Right lung (tissue), 10 donors: ENCODE data around the gene P3H2. TPM values are rescaled to one million over a fixed set of nuclear protein-coding genes. Genes with fewer than 3 reads are reported as not detected.
"Not testable (repeated sequence)": the region's sequence is repeated elsewhere in the genome, so short reads cannot be mapped to it uniquely, and the experiment has no call there.

Experiments used
- DNase-seq, 2 donors: peaks; one replicate each; pipeline ENCODE4 v3.0.0-alpha.2; 2013
- long read RNA-seq, 8 donors: transcript quantifications; one replicate each; lab custom pipeline, GENCODE V29; 2026
- polyA plus RNA-seq, 5 donors: library from polyadenylated mRNA; unstranded; fragments of 120-200 nt; gene quantifications; one replicate each; pipeline versions ENCODE4 v1.2.1 to v1.2.3, GENCODE V29; 2013; ENCODE audit warnings: inconsistent platforms in 1 of 5, low replicate concordance in 1 of 5; ENCODE audit not compliant: insufficient read length in 5 of 5, insufficient read depth in 1 of 5

Gene P3H2, protein sequence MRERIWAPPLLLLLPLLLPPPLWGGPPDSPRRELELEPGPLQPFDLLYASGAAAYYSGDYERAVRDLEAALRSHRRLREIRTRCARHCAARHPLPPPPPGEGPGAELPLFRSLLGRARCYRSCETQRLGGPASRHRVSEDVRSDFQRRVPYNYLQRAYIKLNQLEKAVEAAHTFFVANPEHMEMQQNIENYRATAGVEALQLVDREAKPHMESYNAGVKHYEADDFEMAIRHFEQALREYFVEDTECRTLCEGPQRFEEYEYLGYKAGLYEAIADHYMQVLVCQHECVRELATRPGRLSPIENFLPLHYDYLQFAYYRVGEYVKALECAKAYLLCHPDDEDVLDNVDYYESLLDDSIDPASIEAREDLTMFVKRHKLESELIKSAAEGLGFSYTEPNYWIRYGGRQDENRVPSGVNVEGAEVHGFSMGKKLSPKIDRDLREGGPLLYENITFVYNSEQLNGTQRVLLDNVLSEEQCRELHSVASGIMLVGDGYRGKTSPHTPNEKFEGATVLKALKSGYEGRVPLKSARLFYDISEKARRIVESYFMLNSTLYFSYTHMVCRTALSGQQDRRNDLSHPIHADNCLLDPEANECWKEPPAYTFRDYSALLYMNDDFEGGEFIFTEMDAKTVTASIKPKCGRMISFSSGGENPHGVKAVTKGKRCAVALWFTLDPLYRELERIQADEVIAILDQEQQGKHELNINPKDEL
- 10 to 100 TPM; 31.0 to 44.1 (median 37.7) TPM for polyA plus RNA-seq
- long read RNA-seq, donor 1, transcript P3H2-201 (15 exons, 3,509 nt): major isoform, 22 of 25 reads
- long read RNA-seq, donor 1, partial matches to known transcripts: 0 of 25 reads
- long read RNA-seq, donor 1, other reads (novel, unspliced or antisense): 0 of 25 reads
- long read RNA-seq, donor 2, transcript P3H2-201 (15 exons, 3,509 nt): major isoform, 5 of 5 reads
- long read RNA-seq, donor 2, partial matches to known transcripts: 0 of 5 reads
- long read RNA-seq, donor 2, other reads (novel, unspliced or antisense): 0 of 5 reads
- long read RNA-seq, donor 3, transcript P3H2-201 (15 exons, 3,509 nt): major isoform, 7 of 9 reads
- long read RNA-seq, donor 3, partial matches to known transcripts: 0 of 9 reads
- long read RNA-seq, donor 3, other reads (novel, unspliced or antisense): 0 of 9 reads
- long read RNA-seq, donor 4, partial matches to known transcripts: 0 of 6 reads
- long read RNA-seq, donor 4, other reads (novel, unspliced or antisense): 0 of 6 reads
- long read RNA-seq, donor 5, transcript P3H2-201 (15 exons, 3,509 nt): major isoform, 7 of 8 reads
- long read RNA-seq, donor 5, partial matches to known transcripts: 0 of 8 reads
- long read RNA-seq, donor 5, other reads (novel, unspliced or antisense): 0 of 8 reads
- long read RNA-seq, donor 6, transcript P3H2-201 (15 exons, 3,509 nt): major isoform, 5 of 5 reads
- long read RNA-seq, donor 6, partial matches to known transcripts: 0 of 5 reads
- long read RNA-seq, donor 6, other reads (novel, unspliced or antisense): 0 of 5 reads
- long read RNA-seq, donor 7, transcript P3H2-201 (15 exons, 3,509 nt): major isoform, 5 of 5 reads
- long read RNA-seq, donor 7, partial matches to known transcripts: 0 of 5 reads
- long read RNA-seq, donor 7, other reads (novel, unspliced or antisense): 0 of 5 reads
- long read RNA-seq, donor 8, partial matches to known transcripts: 0 of 2 reads
- long read RNA-seq, donor 8, other reads (novel, unspliced or antisense): 0 of 2 reads

DNA sequence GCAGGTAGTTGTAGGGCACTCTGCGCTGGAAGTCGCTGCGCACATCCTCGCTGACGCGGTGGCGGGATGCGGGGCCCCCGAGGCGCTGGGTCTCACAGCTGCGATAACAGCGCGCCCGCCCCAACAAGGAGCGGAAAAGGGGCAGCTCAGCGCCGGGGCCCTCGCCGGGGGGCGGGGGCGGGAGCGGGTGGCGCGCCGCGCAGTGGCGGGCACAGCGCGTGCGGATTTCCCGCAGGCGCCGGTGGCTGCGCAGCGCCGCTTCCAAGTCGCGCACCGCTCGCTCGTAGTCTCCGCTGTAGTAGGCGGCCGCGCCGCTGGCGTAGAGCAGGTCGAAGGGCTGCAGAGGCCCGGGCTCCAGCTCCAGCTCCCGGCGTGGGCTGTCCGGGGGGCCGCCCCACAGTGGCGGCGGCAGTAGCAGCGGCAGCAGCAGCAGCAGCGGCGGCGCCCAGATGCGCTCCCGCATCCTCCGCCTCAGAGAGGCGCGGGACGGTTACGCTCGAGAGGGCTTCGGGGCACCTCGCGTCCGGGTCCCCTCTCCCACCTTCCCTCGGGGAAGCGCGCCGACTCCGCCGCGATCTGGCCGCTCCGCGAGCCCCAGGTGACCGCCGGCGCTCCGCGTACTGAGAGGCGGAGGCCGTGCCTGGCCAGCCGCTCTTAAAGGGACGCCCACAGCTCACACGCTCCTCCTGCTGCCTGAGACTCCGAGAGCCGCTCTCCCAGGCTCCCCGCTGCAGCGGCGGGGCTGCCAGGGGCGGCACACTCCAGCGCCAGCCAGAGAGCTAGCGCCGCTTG is at the start of gene P3H2:
Gene P3H2 (minus strand): TSS at position 629 of the 792 bp plus-strand sequence. CDS start 166 bp downstream, at position 463.
- DNase-seq: peak; percentile 81 to 85

GRCh38 chr3:190169877-190170276 is 49.2 kb upstream of the P3H2 start:
- no peak for DNase-seq

DNA sequence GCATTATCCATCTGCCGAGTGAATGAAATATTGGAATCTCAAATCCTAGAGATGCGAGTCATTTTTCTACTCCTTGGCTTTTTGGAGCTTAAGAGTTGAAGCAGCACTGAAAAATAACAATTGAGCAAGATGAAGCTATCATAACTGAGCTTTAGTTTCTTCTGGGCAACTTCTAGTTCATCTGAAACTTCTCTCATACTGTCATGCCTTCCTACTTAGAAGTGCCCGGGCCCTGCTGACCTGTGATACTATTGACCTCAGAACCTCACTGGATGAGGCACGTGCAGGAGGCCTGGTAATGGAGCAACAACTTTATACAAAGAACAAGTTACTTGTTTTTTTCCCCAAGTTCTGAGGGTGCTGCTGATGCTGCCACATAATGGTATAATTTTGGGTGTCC is 48.5 kb upstream of the P3H2 start:
- DNase-seq: no peak

GRCh38 chr3:190167936-190168680 is 47.4 kb upstream of the P3H2 start:
- DNase-seq: no peak

GRCh38 chr3:190166948-190167347 is 46.3 kb upstream of the P3H2 start:
- no peak for DNase-seq

GRCh38 chr3:190165253-190165652 is 44.6 kb upstream of the P3H2 start:
- no peak for DNase-seq

DNA sequence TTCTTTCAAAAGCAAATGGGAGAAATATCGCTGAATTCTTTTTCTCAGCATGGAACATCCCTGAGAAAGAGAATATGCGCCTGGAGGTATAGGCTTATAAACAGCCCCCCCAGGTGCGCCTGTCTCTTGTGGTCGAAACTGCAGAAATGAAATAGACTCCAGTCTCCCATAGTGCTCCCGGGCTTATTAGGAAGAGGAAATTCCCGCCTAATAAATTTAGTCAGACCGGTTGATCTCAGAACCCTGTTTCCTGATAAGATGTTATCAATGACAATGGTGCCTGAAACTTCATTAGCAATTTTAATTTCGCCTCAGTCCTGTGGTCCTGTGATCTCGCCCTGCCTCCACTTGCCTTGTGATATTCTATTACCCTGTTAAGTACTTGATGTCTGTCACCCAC is 41.3 kb upstream of the P3H2 start:
- not testable (repeated sequence) for DNase-seq

- no peak for DNase-seq
These were observed 39.3 kb upstream of the P3H2 start for GRCh38 chr3:190159902-190160435.

DNA sequence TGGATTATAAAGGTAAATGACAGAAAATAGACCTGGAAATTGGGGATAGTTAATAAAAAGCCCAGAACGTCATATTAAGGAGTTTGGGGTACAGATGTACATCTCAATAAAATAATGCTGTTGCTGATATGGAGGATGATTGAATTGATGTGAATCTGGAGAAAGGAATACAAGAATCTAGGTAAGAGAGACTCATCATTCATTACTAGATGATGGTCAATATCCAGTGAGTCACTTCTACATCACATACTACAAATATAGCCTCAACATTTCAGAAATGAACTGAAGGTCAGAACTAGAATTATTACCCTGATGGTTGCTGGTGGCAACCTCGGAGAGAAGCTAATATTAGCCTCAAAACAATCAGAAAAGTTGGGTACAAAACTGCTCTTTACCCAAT is 37.6 kb upstream of the P3H2 start:
- no peak for DNase-seq

GRCh38 chr3:190155752-190156151 is 35.1 kb upstream of the P3H2 start:
- DNase-seq: no peak

- no peak for DNase-seq
These were observed 30.0 kb upstream of the P3H2 start for GRCh38 chr3:190150681-190151080.

DNA sequence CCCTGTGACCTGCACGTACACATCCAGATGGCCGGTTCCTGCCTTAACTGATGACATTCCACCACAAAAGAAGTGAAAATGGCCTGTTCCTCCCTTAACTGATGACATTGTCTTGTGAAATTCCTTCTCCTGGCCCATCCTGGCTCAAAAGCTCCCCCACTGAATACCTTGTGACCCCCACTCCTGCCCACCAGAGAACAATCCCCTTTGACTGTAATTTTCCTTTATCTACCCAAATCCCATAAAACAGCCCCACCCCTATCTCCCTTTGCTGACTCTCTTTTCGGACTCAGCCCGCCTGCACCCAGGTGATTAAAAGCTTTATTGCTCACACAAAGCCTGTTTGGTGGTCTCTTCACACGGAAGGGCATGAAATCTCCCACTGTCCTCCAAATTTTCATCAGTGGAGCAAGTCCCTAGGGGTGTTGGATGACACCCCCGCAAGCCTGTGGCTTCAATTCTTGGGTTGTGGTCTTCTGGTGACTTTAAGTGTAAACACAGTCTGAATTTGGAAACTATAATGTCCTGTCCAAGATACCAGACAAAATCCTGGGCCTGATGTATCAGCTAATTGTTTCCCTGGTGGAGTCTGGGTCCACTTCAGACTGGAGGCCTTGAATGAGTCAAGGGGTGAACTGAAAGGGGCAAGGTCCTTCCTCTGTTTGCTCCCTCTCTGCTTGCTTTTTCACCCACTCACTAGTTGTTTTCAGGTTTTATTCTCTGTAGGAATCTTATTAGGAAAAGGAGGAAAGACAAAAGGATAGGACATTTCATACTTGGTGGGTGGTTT is 29.3 kb upstream of the P3H2 start:
- not testable (repeated sequence) for DNase-seq

DNA sequence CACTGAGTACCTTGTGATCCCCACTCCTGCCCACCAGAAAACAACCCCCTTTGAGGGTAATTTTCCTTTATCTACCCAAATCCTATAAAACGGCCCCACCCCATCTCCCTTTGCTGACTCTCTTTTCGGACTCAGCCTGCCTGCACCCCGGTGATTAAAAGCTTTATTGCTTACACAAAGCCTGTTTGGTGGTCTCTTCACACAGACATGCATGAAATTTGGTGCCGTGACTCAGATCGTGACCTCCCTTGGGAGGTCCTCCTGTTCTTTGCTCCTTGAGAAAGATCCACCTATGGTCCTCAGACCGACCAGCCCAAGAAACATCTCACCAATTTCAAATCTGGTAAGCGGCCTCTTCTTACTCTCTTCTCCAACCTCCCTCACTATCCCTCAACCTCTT is 24.1 kb upstream of the P3H2 start:
- not testable (repeated sequence) for DNase-seq

- no peak for DNase-seq
These were observed 21.3 kb upstream of the P3H2 start for GRCh38 chr3:190142041-190142440.

- no peak for DNase-seq
These were observed 18.7 kb upstream of the P3H2 start for GRCh38 chr3:190139365-190139764.

GRCh38 chr3:190132371-190132770 is 11.7 kb upstream of the P3H2 start:
- DNase-seq: no peak

DNA sequence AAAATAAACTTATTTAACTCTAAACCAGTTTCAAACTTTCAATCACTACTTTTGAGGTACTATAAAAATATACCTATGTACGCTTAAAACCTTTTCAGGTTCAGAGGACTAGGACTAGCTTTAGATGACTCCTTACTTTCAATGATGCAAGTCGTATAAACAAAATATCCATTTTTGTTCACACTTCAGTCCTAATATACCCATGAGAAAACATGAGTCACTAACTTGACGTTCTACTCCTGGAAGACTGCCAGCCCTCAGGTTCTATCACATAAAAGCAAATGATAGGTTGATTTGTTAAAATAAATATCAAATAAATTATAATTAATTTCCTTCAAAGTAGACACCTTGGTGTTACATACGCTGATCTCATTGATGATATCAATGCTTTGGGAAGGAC is 10.6 kb upstream of the P3H2 start:
- no peak for DNase-seq

- DNase-seq: no peak
These were observed 10.0 kb upstream of the P3H2 start for GRCh38 chr3:190130696-190131095.
